ENCODE measurements around the gene TCEANC2.

The TCEANC2 gene

GRCh38 chr1:54012008-54012325 is 41.4 kb upstream of the TCEANC2 start:
- H3F3A ChIP-seq (ENCODE audit: insufficient read depth, low read length), result no peaks in the 10 kb centered on the region
- H3K9me3 ChIP-seq (ENCODE audit: low read length), result no peaks in the 10 kb centered on the region
- no peaks in the 10 kb centered on the region for H4K20me1 ChIP-seq (ENCODE audit: insufficient read depth, low read length)
- H3K4me2 ChIP-seq (ENCODE audit: low read length), result no peak overlapping the region
- H3K4me1 ChIP-seq (ENCODE audit: insufficient read depth, low read length, severe bottlenecking), result no peaks in the 10 kb centered on the region
- H3K27ac ChIP-seq (ENCODE audit: low read depth, low read length, poor library complexity, severe bottlenecking), result no peak overlapping the region
- H3K4me3 ChIP-seq (ENCODE audit: low read depth, low read length, poor library complexity, severe bottlenecking), result no peak overlapping the region
- no peak overlapping the region for H3K9ac ChIP-seq (ENCODE audit: low read length)
- H3K9me2 ChIP-seq (ENCODE audit: low read depth, low read length), result no peaks in the 10 kb centered on the region
- peaks cover 6% of the 10 kb centered on the region; the same call in 1 of the 2 replicates for H3K27me3 ChIP-seq (ENCODE audit: insufficient read depth, low read length)
- no peaks in the 10 kb centered on the region for H3K36me3 ChIP-seq (ENCODE audit: insufficient read depth, low read length)
- H3K79me2 ChIP-seq (ENCODE audit: insufficient read depth, low read length), result no peaks in the 10 kb centered on the region
- no peak overlapping the region for H2AFZ ChIP-seq (ENCODE audit: low read length)
- TF ChIP-seq EZH2 (IDR thresholded peaks at IDR 0.05; ENCODE audit: borderline replicate concordance, low read length) (no peak), CTCF (IDR thresholded peaks at IDR 0.05; ENCODE audit: low read length) (no peak)

- TF ChIP-seq EZH2 (IDR thresholded peaks at IDR 0.05; ENCODE audit: borderline replicate concordance, low read length) (no peak), CTCF (IDR thresholded peaks at IDR 0.05; ENCODE audit: low read length) (no peak)
- H3K27me3 ChIP-seq (ENCODE audit: insufficient read depth, low read length), result peaks cover 6% of the 10 kb centered on the region; the same call in 1 of the 2 replicates
- no peaks in the 10 kb centered on the region for H3F3A ChIP-seq (ENCODE audit: insufficient read depth, low read length)
- no peaks in the 10 kb centered on the region for H3K4me1 ChIP-seq (ENCODE audit: insufficient read depth, low read length, severe bottlenecking)
- H3K9ac ChIP-seq (ENCODE audit: low read length), result no peak overlapping the region
- H3K4me3 ChIP-seq (ENCODE audit: low read depth, low read length, poor library complexity, severe bottlenecking), result no peak overlapping the region
- no peaks in the 10 kb centered on the region for H4K20me1 ChIP-seq (ENCODE audit: insufficient read depth, low read length)
- no peak overlapping the region for H2AFZ ChIP-seq (ENCODE audit: low read length)
- no peaks in the 10 kb centered on the region for H3K9me2 ChIP-seq (ENCODE audit: low read depth, low read length)
- H3K36me3 ChIP-seq (ENCODE audit: insufficient read depth, low read length), result no peaks in the 10 kb centered on the region
- no peak overlapping the region for H3K4me2 ChIP-seq (ENCODE audit: low read length)
- H3K79me2 ChIP-seq (ENCODE audit: insufficient read depth, low read length), result no peaks in the 10 kb centered on the region
- H3K9me3 ChIP-seq (ENCODE audit: low read length), result no peaks in the 10 kb centered on the region
- H3K27ac ChIP-seq (ENCODE audit: low read depth, low read length, poor library complexity, severe bottlenecking), result no peak overlapping the region
Observed at GRCh38 chr1:54012863-54013262, 40.5 kb upstream of the TCEANC2 start.

DNA sequence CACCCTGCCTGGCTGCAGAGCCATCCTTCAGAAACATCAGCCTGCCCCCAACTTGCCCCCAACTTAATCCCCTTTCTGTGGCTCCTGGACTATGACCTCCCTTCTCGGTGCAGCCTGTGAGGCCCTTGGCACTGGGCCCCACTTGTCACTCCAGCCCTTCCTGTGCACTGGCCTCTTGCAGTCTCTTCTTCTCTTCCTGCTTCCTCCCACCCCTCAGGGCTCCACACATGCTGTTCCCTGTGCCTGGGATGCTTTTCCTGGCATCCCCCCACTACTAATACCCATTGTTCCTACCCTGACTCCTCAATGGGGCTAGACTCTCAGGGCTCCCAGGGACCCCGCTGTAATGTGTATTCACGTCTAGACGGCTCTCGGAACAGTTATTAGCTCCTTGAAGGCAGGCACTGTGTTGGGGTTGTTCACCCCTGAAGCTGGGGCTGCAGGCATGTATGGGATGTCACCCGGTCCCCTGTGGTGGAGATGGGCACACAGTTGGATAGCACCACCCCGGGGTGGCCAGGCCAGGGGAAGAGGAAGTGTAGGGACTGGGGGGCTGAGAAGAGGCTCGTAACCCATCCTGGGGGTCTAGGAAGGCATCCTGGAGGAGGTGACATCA is 39.9 kb upstream of the TCEANC2 start:
- Histone ChIP-seq H3K4me1 (ENCODE audit: insufficient read depth, low read length, severe bottlenecking) (no peaks in the 10 kb centered on the region), H3K9me2 (ENCODE audit: low read depth, low read length) (no peaks in the 10 kb centered on the region), H4K20me1 (ENCODE audit: insufficient read depth, low read length) (no peaks in the 10 kb centered on the region), H3K4me2 (ENCODE audit: low read length) (no peak overlapping the region), H3K9me3 (ENCODE audit: low read length) (no peaks in the 10 kb centered on the region), H3K27ac (ENCODE audit: low read depth, low read length, poor library complexity, severe bottlenecking) (no peak overlapping the region), H2AFZ (ENCODE audit: low read length) (no peak overlapping the region), H3K79me2 (ENCODE audit: insufficient read depth, low read length) (no peaks in the 10 kb centered on the region), H3K27me3 (ENCODE audit: insufficient read depth, low read length) (peaks cover 6% of the 10 kb centered on the region; the same call in 1 of the 2 replicates), H3K4me3 (ENCODE audit: low read depth, low read length, poor library complexity, severe bottlenecking) (no peak overlapping the region), H3F3A (ENCODE audit: insufficient read depth, low read length) (no peaks in the 10 kb centered on the region), H3K36me3 (ENCODE audit: insufficient read depth, low read length) (no peaks in the 10 kb centered on the region), H3K9ac (ENCODE audit: low read length) (no peak overlapping the region)
- no peak for TF ChIP-seq EZH2 (IDR thresholded peaks at IDR 0.05; ENCODE audit: borderline replicate concordance, low read length)
- TF ChIP-seq CTCF (IDR thresholded peaks at IDR 0.05; ENCODE audit: low read length), result no peak
